DLD1 (cell line): ENCODE results near the gene ENSA.
"Not testable (repeated sequence)": the region's sequence is repeated elsewhere in the genome, so short reads cannot be mapped to it uniquely, and the experiment has no call there.

Experiments used
- in situ Hi-C: cut with HindIII; loops from 2 replicates; pipeline ENCODE4 v1.10.0; 2017; ENCODE audit warnings: low sequenced_read_pairs

Gene ENSA

DNA sequence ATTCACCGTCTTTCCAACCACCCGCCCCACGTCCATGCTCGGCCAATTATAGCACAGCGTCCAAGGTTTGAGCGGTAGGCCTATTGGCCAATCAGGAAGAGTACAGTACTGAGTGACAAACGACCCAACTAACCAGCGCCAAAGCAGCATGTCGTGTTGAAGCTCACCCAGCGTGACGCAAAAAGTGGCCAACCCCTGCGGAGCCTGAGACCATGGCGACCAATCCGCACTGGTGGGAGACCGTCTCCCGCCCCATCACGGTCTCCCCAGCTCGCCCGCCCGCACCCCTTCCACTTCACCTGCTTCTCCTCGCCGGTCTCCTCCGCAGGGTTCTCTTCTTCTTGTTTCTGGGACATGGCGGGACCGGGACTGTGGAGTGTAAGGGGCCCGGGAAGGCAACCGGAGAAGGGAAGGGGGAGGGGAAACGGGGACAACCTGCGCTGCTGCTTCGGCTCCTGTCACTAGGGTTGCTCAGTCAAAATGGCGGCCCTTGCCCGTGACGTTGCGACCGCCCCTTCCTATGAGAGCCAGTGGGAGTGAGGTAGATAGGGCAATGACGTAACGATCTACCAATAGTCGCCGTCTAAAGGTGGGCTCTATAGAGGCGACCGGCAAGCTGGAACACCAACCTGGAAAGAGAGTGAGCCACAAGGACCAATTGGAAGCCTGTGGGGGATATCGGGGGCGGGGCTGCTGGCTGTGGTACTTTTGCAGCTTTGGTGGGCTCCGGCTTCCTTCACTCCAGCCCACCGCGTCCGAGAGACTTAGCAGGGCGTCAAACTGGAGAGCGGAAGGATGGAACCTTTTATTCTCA lies at the start of gene ENSA:
ENSA (minus strand) TSS at position 498 of the 814 bp plus-strand sequence; CDS start at position 356, 142 bp downstream.
- in situ Hi-C loops: no loop called here

GRCh38 chr1:150678988-150679387 lies 49.6 kb upstream of the ENSA start:
- in situ Hi-C loops: no loop called here

- in situ Hi-C loops: no loop called here
Observed at GRCh38 chr1:150674881-150675280, 45.5 kb upstream of the ENSA start.

GRCh38 chr1:150663321-150663720 lies 33.9 kb upstream of the ENSA start:
- in situ Hi-C loops: no loop called here

- in situ Hi-C loops: no loop called here
Observed at GRCh38 chr1:150662811-150663210, 33.4 kb upstream of the ENSA start.

DNA sequence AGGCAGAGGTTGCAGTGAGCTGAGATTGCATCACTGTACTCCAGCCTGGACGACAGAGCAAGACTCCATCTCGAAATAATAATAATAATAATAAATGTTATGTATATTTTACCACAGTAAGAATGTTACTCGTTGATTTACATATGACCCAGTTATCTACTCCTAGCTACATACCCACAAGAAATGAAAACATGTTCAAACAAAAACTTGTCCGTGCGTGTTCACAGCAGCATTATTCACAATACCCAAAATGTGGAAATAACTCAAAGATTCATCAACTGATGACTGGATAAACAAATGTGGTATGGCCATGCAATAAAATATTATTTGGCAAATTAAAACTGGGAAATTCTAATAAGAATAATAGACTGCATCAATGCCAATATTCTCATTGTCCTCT lies 31.7 kb upstream of the ENSA start:
- in situ Hi-C loops: no loop called here

DNA sequence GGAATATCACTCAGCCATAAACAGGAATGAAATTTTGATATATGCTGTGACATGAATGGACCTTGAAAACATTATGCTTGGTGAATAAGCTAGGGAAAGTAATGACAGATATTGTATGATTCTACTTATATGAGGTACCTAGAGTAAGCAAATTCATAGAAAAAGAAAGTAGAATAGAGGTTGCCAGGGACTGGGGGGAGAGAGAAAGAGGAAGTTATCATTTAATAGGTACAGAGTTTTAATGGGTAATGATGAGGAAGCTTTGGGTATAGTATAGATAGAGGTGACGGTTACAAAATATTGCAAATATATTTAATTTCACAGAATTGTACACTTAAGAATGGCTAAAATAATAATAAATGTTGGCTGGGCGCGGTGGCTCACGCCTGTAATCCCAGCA lies 31.2 kb upstream of the ENSA start:
- in situ Hi-C loops: no loop called here

DNA sequence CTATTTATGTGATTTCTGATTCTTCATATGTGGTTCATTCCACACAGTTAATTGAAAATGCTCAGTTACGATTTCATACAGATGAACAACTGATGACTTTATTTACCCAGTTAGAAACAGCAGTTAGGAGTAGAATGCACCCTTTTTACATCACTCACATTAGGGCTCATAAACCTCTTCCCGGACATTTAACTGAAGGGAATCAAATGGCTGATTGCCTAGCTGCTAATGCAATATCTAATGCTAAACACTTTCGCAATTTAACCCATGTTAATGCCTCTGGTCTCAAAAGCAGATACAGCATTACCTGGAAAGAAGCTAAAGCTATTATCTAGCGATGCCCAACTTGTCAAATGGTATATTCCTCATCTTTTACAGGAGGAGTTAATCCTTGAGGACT lies 27.7 kb upstream of the ENSA start:
- in situ Hi-C loops: not testable (repeated sequence)

- in situ Hi-C loops: not testable (repeated sequence)
Observed at GRCh38 chr1:150654635-150655034, 25.2 kb upstream of the ENSA start.

DNA sequence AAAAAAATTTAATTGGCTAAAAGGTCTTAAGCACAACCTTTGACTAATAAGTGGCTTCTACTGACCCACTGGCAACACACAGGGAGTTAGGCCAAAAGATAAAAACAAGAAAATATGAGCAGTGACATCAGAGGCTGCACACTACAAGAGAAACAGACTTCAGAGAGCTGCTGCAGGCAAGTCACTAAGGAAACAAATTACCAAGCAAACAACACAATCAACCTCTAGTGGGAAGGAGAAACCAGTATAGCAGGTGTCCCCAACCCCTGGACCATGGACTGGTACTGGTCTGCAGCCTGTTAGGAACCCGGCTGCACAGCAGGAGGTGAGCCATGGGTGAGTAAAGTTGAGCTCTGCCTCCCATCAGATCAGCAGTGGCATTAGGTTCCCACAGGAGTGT lies 20.8 kb upstream of the ENSA start:
- in situ Hi-C loops: no loop called here

- in situ Hi-C loops: loop anchor here (10.0 kb wide), 1 partner anchor 75 kb away; the partner anchor contains the start of gene MCL1
Observed at GRCh38 chr1:150649441-150650075, 20.1 kb upstream of the ENSA start.

DNA sequence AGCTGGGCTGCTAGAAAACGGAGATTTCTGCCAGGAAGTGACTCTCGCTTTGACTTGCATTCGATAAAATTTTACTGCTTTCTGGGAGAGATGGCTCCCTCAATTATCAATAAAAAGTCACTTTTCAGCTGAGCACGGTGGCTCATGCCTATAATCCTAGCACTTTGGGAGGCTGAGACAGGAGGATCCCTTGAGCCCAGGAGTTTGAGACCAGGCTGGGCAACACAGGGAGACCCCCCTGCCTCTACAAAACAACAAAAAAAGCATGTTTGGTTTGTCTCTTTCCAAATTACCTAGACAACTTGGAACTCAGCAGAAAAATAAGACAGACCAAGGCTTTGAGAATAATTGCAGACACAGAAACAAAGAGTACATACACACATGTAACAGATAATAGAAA lies 12.9 kb upstream of the ENSA start:
- in situ Hi-C loops: loop anchor here (10.0 kb wide), 1 partner anchor 67 kb away; the partner anchor contains the start of gene MCL1

DNA sequence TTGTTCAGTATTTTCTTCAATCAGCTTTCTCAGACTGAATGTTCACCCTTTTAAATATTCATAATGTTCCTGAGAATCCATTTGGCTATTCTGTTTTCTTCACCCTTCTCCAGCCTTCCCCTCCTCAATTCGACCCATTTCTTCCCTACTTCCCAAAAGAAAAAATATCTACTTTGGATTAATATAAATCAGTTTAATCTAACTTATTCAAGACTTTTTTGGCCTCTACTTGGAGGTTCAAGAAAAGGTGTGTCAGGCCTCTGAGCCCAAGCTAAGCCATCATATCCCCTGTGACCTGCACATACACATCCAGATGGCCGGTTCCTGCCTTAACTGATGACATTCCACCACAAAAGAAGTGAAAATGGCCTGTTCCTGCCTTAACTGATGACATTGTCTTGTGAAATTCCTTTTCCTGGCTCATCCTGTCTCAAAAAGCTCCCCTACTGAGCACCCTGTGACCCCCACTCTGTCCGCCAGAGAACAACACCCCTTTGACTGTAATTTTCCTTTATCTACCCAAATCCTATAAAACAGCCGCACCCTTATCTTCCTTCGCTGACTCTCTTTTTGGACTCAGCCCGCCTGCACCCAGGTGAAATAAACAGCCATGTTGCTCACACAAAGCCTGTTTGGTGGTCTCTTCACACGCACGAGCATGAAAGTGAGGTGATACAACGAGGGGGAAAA lies 11.9 kb upstream of the ENSA start:
- in situ Hi-C loops: loop anchor here (10.0 kb wide), 1 partner anchor 66 kb away; the partner anchor contains the start of gene MCL1

DNA sequence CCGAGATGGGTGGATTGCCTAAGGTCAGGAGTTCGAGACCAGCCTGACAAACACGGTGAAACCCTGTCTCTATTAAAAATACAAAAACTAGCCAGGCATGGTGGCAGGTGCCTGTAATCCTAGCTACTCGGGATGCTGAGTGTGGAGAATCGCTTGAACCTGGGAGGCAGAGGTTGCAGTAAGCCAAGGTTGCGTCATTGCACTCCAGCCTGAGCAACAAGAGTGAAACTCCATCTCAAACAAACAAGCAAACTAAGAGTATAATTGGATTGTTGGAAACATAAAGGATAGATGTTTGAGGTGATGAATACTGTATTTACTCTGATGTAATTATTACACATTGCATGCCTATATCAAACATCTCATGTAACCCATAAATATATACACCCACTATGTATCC lies 9.0 kb upstream of the ENSA start:
- in situ Hi-C loops: not testable (repeated sequence)

GRCh38 chr1:150634839-150635622 lies 5.6 kb upstream of the ENSA start:
- in situ Hi-C loops: not testable (repeated sequence)

GRCh38 chr1:150628766-150629114 lies 672 bp downstream of the ENSA start:
- in situ Hi-C loops: no loop called here

- in situ Hi-C loops: no loop called here
Observed at GRCh38 chr1:150627826-150628410, 1.5 kb downstream of the ENSA start.

GRCh38 chr1:150626150-150626549 lies 3.3 kb downstream of the ENSA start:
- in situ Hi-C loops: no loop called here

DNA sequence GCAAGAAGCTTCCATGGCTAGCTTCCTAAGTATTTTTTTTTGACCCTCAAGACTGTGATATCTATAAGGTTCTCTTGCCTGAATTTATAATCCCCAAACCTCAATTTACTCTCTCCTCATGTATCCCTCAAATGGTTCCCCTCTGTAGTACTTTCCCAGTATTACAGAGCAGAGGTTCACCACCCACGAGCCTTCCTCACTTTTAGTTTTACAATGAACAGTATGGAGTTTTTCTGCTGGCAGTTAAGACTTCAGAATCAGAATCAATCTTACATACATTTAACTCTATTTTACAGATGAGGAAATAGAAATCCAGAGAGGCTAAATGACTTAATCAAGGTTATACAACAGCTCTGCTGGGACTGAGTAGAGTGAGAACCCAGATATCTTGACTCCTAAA lies 4.9 kb downstream of the ENSA start:
- in situ Hi-C loops: not testable (repeated sequence)

GRCh38 chr1:150624134-150624533 lies 5.3 kb downstream of the ENSA start:
- in situ Hi-C loops: not testable (repeated sequence)
